Measurements from ENCODE around the gene OPA1. TPM values are rescaled to one million over a fixed set of nuclear protein-coding genes. Genes with fewer than 3 reads are reported as not detected.
A peak's percentile ranks its signal among the peaks of the same experiment; 100 is the strongest.

OPA1 gene
- total and polyA plus RNA-seq, 2 of the 13 experiments (the other 11 are each of a cell fraction or from before 2014, with no cell fraction given): 26.7 to 78.5 TPM

DNA sequence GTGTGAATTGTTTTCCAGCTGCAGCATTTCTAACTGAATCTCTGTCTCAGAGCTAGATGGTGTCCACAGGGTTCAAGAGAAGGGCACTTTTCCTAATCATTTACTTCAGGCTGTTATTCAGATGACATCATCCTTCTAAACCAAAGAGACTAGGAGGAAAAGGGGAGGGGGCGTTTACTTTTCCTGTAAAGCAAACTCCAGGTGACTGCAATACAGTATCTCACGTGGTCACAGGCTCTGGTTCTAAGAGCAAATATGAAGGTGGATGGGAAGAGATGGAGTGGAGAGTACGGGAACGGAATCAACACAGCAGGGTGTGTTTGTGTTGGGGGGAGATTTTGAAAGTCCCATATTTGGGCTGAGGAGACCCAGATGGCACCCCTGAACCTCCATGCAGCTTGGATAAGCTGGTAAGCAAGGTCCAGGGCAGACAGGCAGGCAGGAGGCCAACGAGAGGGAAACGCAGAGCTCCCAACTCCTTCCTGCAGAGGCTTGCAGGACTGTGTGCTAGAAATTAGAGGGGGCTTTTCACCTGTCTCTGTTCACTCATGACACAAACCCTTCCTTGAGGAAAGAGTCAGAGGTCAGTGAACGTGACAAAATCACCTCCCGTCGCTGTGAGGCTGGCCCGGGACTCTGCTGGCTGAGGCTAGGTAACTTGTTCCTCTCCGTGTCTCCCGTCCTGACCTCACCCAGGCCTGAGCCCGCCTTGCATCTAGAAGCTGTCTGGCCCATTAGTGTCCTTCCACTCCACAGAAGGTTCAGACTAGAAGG lies 151.2 kb downstream of the OPA1 start (continued):
- TF ChIP-seq, protein P1, sequence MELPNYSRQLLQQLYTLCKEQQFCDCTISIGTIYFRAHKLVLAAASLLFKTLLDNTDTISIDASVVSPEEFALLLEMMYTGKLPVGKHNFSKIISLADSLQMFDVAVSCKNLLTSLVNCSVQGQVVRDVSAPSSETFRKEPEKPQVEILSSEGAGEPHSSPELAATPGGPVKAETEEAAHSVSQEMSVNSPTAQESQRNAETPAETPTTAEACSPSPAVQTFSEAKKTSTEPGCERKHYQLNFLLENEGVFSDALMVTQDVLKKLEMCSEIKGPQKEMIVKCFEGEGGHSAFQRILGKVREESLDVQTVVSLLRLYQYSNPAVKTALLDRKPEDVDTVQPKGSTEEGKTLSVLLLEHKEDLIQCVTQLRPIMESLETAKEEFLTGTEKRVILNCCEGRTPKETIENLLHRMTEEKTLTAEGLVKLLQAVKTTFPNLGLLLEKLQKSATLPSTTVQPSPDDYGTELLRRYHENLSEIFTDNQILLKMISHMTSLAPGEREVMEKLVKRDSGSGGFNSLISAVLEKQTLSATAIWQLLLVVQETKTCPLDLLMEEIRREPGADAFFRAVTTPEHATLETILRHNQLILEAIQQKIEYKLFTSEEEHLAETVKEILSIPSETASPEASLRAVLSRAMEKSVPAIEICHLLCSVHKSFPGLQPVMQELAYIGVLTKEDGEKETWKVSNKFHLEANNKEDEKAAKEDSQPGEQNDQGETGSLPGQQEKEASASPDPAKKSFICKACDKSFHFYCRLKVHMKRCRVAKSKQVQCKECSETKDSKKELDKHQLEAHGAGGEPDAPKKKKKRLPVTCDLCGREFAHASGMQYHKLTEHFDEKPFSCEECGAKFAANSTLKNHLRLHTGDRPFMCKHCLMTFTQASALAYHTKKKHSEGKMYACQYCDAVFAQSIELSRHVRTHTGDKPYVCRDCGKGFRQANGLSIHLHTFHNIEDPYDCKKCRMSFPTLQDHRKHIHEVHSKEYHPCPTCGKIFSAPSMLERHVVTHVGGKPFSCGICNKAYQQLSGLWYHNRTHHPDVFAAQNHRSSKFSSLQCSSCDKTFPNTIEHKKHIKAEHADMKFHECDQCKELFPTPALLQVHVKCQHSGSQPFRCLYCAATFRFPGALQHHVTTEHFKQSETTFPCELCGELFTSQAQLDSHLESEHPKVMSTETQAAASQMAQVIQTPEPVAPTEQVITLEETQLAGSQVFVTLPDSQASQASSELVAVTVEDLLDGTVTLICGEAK (IDR thresholded peaks at IDR 0.05): no peak
- TF ChIP-seq, protein P1 (CRISPR knock-in tag; IDR thresholded peaks at IDR 0.05): no peak
- TF ChIP-seq PITX1 (CRISPR knock-in tag; IDR thresholded peaks at IDR 0.05): peak; percentile 68; the same call in 1 of the 2 replicates
- TF ChIP-seq, protein P2, sequence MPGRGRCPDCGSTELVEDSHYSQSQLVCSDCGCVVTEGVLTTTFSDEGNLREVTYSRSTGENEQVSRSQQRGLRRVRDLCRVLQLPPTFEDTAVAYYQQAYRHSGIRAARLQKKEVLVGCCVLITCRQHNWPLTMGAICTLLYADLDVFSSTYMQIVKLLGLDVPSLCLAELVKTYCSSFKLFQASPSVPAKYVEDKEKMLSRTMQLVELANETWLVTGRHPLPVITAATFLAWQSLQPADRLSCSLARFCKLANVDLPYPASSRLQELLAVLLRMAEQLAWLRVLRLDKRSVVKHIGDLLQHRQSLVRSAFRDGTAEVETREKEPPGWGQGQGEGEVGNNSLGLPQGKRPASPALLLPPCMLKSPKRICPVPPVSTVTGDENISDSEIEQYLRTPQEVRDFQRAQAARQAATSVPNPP (CRISPR knock-in tag; IDR thresholded peaks at IDR 0.05): no peak
- TF ChIP-seq KLF9 (CRISPR knock-in tag; IDR thresholded peaks at IDR 0.05; ENCODE audit: low read depth): 0 out of 2 replicates have a peak, but pooled peaks have one; percentile 83
- TF ChIP-seq, protein P3, sequence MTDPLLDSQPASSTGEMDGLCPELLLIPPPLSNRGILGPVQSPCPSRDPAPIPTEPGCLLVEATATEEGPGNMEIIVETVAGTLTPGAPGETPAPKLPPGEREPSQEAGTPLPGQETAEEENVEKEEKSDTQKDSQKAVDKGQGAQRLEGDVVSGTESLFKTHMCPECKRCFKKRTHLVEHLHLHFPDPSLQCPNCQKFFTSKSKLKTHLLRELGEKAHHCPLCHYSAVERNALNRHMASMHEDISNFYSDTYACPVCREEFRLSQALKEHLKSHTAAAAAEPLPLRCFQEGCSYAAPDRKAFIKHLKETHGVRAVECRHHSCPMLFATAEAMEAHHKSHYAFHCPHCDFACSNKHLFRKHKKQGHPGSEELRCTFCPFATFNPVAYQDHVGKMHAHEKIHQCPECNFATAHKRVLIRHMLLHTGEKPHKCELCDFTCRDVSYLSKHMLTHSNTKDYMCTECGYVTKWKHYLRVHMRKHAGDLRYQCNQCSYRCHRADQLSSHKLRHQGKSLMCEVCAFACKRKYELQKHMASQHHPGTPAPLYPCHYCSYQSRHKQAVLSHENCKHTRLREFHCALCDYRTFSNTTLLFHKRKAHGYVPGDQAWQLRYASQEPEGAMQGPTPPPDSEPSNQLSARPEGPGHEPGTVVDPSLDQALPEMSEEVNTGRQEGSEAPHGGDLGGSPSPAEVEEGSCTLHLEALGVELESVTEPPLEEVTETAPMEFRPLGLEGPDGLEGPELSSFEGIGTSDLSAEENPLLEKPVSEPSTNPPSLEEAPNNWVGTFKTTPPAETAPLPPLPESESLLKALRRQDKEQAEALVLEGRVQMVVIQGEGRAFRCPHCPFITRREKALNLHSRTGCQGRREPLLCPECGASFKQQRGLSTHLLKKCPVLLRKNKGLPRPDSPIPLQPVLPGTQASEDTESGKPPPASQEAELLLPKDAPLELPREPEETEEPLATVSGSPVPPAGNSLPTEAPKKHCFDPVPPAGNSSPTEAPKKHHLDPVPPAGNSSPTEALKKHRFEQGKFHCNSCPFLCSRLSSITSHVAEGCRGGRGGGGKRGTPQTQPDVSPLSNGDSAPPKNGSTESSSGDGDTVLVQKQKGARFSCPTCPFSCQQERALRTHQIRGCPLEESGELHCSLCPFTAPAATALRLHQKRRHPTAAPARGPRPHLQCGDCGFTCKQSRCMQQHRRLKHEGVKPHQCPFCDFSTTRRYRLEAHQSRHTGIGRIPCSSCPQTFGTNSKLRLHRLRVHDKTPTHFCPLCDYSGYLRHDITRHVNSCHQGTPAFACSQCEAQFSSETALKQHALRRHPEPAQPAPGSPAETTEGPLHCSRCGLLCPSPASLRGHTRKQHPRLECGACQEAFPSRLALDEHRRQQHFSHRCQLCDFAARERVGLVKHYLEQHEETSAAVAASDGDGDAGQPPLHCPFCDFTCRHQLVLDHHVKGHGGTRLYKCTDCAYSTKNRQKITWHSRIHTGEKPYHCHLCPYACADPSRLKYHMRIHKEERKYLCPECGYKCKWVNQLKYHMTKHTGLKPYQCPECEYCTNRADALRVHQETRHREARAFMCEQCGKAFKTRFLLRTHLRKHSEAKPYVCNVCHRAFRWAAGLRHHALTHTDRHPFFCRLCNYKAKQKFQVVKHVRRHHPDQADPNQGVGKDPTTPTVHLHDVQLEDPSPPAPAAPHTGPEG (CRISPR knock-in tag; IDR thresholded peaks at IDR 0.05): 0 out of 2 replicates have a peak, but pooled peaks have one; percentile 29
- TF ChIP-seq ZNF207 (IDR thresholded peaks at IDR 0.05; ENCODE audit: borderline replicate concordance): no peak
- TF ChIP-seq MBNL3 (CRISPR knock-in tag; conservative IDR thresholded peaks at IDR 0.05): no peak
- TF ChIP-seq GABPA (IDR thresholded peaks at IDR 0.05; ENCODE audit: low read depth, low read length): no peak
- TF ChIP-seq GABPA (CRISPR knock-in tag; IDR thresholded peaks at IDR 0.05; ENCODE audit: low read depth): peak; percentile 44
- TF ChIP-seq FOXO1 (CRISPR knock-in tag; IDR thresholded peaks at IDR 0.05): peak; percentile 68; the same call in 1 of the 2 replicates
- TF ChIP-seq KLF15 (CRISPR knock-in tag; IDR thresholded peaks at IDR 0.05; ENCODE audit: borderline replicate concordance): no peak
- TF ChIP-seq ETV5 (CRISPR knock-in tag; IDR thresholded peaks at IDR 0.05; ENCODE audit: borderline replicate concordance): peak; percentile 64
- no peak for TF ChIP-seq ZNF24 (IDR thresholded peaks at IDR 0.05)
